Skeletal muscle satellite cell (primary cell): ENCODE measurements around the gene NSA2. TPM values are rescaled to one million over a fixed set of nuclear protein-coding genes. Genes with fewer than 3 reads are reported as not detected.
"Not testable (repeated sequence)": the region's sequence is repeated elsewhere in the genome, so short reads cannot be mapped to it uniquely, and the experiment has no call there.

Experiments
- H3K27me3 ChIP-seq: 2 replicates; pipeline ENCODE4 v1.7.0; 2013; ENCODE audit warnings: low read length; ENCODE audit not compliant: control insufficient read depth, insufficient read depth
- H3K36me3 ChIP-seq: 2 replicates; pipeline ENCODE4 v1.7.0; 2013; ENCODE audit warnings: mild to moderate bottlenecking, control low read depth, low read length; ENCODE audit not compliant: insufficient read depth
- H3K4me1 ChIP-seq: 2 replicates; pipeline ENCODE4 v1.7.0; 2013; ENCODE audit warnings: low read length; ENCODE audit not compliant: control insufficient read depth, insufficient read depth
- H3K4me2 ChIP-seq: 2 replicates; pipeline ENCODE4 v1.7.0; 2013; ENCODE audit warnings: mild to moderate bottlenecking, low read length
- H3K4me3 ChIP-seq: 2 replicates; pipeline ENCODE4 v1.7.0; 2013; ENCODE audit warnings: low read length
- H3K9ac ChIP-seq: 2 replicates; pipeline ENCODE4 v1.7.0; 2013; ENCODE audit warnings: mild to moderate bottlenecking, low read depth, low read length, moderate library complexity
- H3K9me3 ChIP-seq: replicated peaks from 2 replicates; pipeline ENCODE4 v1.7.0; 2013; ENCODE audit warnings: mild to moderate bottlenecking, control low read depth, low read length
- total RNA-seq: library from RNA; depleted of rRNA; stranded (reverse); fragments of >200 nt; gene quantifications from 2 replicates; pipeline ENCODE4 v1.2.3, GENCODE V29; 2012; rRNA removed

Gene NSA2
- total RNA-seq, result 104 and 120 TPM in 2 replicates

GRCh38 chr5:74766849-74767578 lies at the start of gene NSA2, which contains the start of gene GFM2:
Gene NSA2 (plus strand): TSS chr5:74767249. CDS start chr5:74767361, 112 bp downstream.
Gene GFM2 (minus strand): TSS chr5:74767117. CDS start chr5:74763742, 3,375 bp downstream.
- H3K9me3 ChIP-seq, result no peaks in the 10 kb centered on the region
- no peaks in the 10 kb centered on the region for H3K27me3 ChIP-seq
- H3K4me3 ChIP-seq, result peak within 1 kb of the TSS; percentile 90
- peak within 1 kb of the TSS; percentile 87 for H3K9ac ChIP-seq
- peaks cover 20% of the 10 kb centered on the region for H3K36me3 ChIP-seq
- H3K4me2 ChIP-seq, result peak within 1 kb of the TSS; percentile 89
- peaks cover 40% of the 10 kb centered on the region for H3K4me1 ChIP-seq

GRCh38 chr5:74717596-74717995 lies 49.5 kb upstream of the NSA2 start:
- Histone ChIP-seq H3K36me3 (peaks cover 37% of the 10 kb centered on the region), H3K9me3 (no peaks in the 10 kb centered on the region), H3K27me3 (no peaks in the 10 kb centered on the region), H3K9ac (no peak overlapping the region), H3K4me2 (no peak overlapping the region), H3K4me1 (no peaks in the 10 kb centered on the region), H3K4me3 (no peak overlapping the region)

- H3K27me3 ChIP-seq, result no peaks in the 10 kb centered on the region
- no peaks in the 10 kb centered on the region for H3K9me3 ChIP-seq
- no peaks in the 10 kb centered on the region for H3K4me1 ChIP-seq
- no peak overlapping the region for H3K9ac ChIP-seq
- no peak overlapping the region for H3K4me2 ChIP-seq
- H3K4me3 ChIP-seq, result no peak overlapping the region
- peaks cover 67% of the 10 kb centered on the region for H3K36me3 ChIP-seq
These were observed 44.8 kb upstream of the NSA2 start for GRCh38 chr5:74722271-74722670.

- H3K4me3 ChIP-seq, result no peak overlapping the region
- H3K36me3 ChIP-seq, result peaks cover 75% of the 10 kb centered on the region
- no peak overlapping the region for H3K9ac ChIP-seq
- no peaks in the 10 kb centered on the region for H3K9me3 ChIP-seq
- no peaks in the 10 kb centered on the region for H3K27me3 ChIP-seq
- no peak overlapping the region for H3K4me2 ChIP-seq
- H3K4me1 ChIP-seq, result no peaks in the 10 kb centered on the region
These were observed 41.7 kb upstream of the NSA2 start for GRCh38 chr5:74725331-74725730.

GRCh38 chr5:74736759-74737158 lies 30.3 kb upstream of the NSA2 start:
- Histone ChIP-seq H3K9ac (no peak overlapping the region), H3K4me2 (no peak overlapping the region), H3K4me1 (no peaks in the 10 kb centered on the region), H3K9me3 (no peaks in the 10 kb centered on the region), H3K27me3 (no peaks in the 10 kb centered on the region), H3K4me3 (no peak overlapping the region), H3K36me3 (peaks cover 61% of the 10 kb centered on the region)

GRCh38 chr5:74738406-74738805 lies 28.6 kb upstream of the NSA2 start:
- no peaks in the 10 kb centered on the region for H3K27me3 ChIP-seq
- H3K4me1 ChIP-seq, result no peaks in the 10 kb centered on the region
- H3K36me3 ChIP-seq, result peaks cover 57% of the 10 kb centered on the region
- no peaks in the 10 kb centered on the region for H3K9me3 ChIP-seq
- H3K4me3 ChIP-seq, result no peak overlapping the region
- H3K4me2 ChIP-seq, result no peak overlapping the region
- H3K9ac ChIP-seq, result no peak overlapping the region

GRCh38 chr5:74748742-74749141 lies 18.3 kb upstream of the NSA2 start:
- peaks cover 42% of the 10 kb centered on the region for H3K36me3 ChIP-seq
- H3K9ac ChIP-seq, H3K27me3 ChIP-seq, H3K4me3 ChIP-seq, H3K4me2 ChIP-seq, H3K9me3 ChIP-seq, H3K4me1 ChIP-seq: not testable (repeated sequence)

- H3K9ac ChIP-seq, result no peak overlapping the region
- H3K9me3 ChIP-seq, result no peaks in the 10 kb centered on the region
- no peak overlapping the region for H3K4me3 ChIP-seq
- peaks cover 36% of the 10 kb centered on the region for H3K36me3 ChIP-seq
- peaks cover 32% of the 10 kb centered on the region for H3K4me1 ChIP-seq
- H3K27me3 ChIP-seq, result no peaks in the 10 kb centered on the region
- H3K4me2 ChIP-seq, result no peak overlapping the region
These were observed 5.8 kb upstream of the NSA2 start for GRCh38 chr5:74761241-74761640.

- Histone ChIP-seq H3K36me3 (peaks cover 23% of the 10 kb centered on the region), H3K4me3 (no peak overlapping the region), H3K9ac (no peak overlapping the region), H3K27me3 (no peaks in the 10 kb centered on the region), H3K4me1 (peaks cover 32% of the 10 kb centered on the region), H3K9me3 (no peaks in the 10 kb centered on the region), H3K4me2 (peak overlapping the region; percentile 45)
These were observed 4.5 kb upstream of the NSA2 start for GRCh38 chr5:74762599-74762998.

- Histone ChIP-seq H3K27me3 (no peaks in the 10 kb centered on the region), H3K9me3 (no peaks in the 10 kb centered on the region), H3K9ac (no peak overlapping the region), H3K4me1 (peaks cover 39% of the 10 kb centered on the region), H3K36me3 (peaks cover 15% of the 10 kb centered on the region), H3K4me3 (no peak overlapping the region), H3K4me2 (peak overlapping the region; percentile 45)
These were observed 3.5 kb upstream of the NSA2 start for GRCh38 chr5:74763504-74763903.

- H3K36me3 ChIP-seq, result peaks cover 17% of the 10 kb centered on the region
- peaks cover 40% of the 10 kb centered on the region for H3K4me1 ChIP-seq
- H3K4me3 ChIP-seq, result no peak overlapping the region
- H3K27me3 ChIP-seq, result no peaks in the 10 kb centered on the region
- no peak overlapping the region for H3K9ac ChIP-seq
- H3K9me3 ChIP-seq, result no peaks in the 10 kb centered on the region
- peak overlapping the region; percentile 43 for H3K4me2 ChIP-seq
These were observed 1.8 kb upstream of the NSA2 start for GRCh38 chr5:74765201-74765600.

- Histone ChIP-seq H3K9ac (peak overlapping the region; percentile 87), H3K27me3 (no peaks in the 10 kb centered on the region), H3K36me3 (peaks cover 15% of the 10 kb centered on the region), H3K4me3 (peak overlapping the region; percentile 90), H3K4me1 (peaks cover 40% of the 10 kb centered on the region), H3K4me2 (peak overlapping the region; percentile 79), H3K9me3 (no peaks in the 10 kb centered on the region)
These were observed 1.1 kb upstream of the NSA2 start for GRCh38 chr5:74765929-74766328.
